ENCODE data around the gene EHD2.

EHD2 gene

GRCh38 chr19:47676811-47677210 lies 36.4 kb upstream of the EHD2 start:
- Histone ChIP-seq H3K9me3 (ENCODE audit: control insufficient read depth, low read length) (no peaks in the 10 kb centered on the region), H3K4me1 (ENCODE audit: control insufficient read depth, insufficient read depth, low read length) (no peaks in the 10 kb centered on the region), H3K4me3 (ENCODE audit: low read length) (no peak overlapping the region), H3K27me3 (replicated peaks; ENCODE audit: control insufficient read depth, insufficient read depth, low read length) (no peaks in the 10 kb centered on the region), H3K9ac (ENCODE audit: low read length) (no peak overlapping the region), H3K36me3 (ENCODE audit: control insufficient read depth, insufficient read depth, low read length, severe bottlenecking) (peaks cover 51% of the 10 kb centered on the region)
- DNase-seq (ENCODE audit: low read depth), result no peak

DNA sequence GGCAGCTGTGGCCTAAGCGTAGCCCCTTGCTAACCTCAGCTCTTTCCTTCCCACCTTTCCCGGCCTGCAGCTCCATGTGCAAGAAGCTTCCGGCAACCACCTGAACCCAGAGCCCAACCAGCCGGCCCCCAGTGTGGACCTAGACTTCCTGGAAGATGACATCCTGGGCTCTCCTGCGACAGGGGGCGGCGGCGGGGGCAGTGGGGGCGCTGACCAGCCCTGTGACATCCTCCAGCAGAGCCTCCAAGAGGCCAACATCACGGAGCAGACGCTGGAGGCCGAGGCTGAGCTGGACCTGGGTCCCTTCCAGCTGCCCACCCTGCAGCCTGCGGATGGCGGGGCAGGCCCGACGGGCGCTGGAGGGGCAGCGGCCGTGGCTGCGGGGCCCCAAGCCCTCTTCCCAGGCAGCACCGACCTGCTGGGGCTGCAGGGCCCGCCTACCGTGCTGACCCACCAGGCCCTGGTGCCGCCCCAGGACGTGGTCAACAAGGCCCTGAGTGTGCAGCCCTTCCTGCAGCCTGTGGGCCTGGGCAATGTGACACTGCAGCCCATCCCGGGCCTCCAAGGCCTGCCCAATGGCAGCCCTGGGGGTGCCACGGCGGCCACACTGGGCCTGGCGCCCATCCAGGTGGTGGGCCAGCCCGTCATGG lies 33.8 kb upstream of the EHD2 start:
- Histone ChIP-seq H3K27me3 (replicated peaks; ENCODE audit: control insufficient read depth, insufficient read depth, low read length) (no peaks in the 10 kb centered on the region), H3K9me3 (ENCODE audit: control insufficient read depth, low read length) (no peaks in the 10 kb centered on the region), H3K4me3 (ENCODE audit: low read length) (no peak overlapping the region), H3K36me3 (ENCODE audit: control insufficient read depth, insufficient read depth, low read length, severe bottlenecking) (peaks cover 45% of the 10 kb centered on the region), H3K4me1 (ENCODE audit: control insufficient read depth, insufficient read depth, low read length) (no peaks in the 10 kb centered on the region), H3K9ac (ENCODE audit: low read length) (no peak overlapping the region)
- no peak for DNase-seq (ENCODE audit: low read depth)

DNA sequence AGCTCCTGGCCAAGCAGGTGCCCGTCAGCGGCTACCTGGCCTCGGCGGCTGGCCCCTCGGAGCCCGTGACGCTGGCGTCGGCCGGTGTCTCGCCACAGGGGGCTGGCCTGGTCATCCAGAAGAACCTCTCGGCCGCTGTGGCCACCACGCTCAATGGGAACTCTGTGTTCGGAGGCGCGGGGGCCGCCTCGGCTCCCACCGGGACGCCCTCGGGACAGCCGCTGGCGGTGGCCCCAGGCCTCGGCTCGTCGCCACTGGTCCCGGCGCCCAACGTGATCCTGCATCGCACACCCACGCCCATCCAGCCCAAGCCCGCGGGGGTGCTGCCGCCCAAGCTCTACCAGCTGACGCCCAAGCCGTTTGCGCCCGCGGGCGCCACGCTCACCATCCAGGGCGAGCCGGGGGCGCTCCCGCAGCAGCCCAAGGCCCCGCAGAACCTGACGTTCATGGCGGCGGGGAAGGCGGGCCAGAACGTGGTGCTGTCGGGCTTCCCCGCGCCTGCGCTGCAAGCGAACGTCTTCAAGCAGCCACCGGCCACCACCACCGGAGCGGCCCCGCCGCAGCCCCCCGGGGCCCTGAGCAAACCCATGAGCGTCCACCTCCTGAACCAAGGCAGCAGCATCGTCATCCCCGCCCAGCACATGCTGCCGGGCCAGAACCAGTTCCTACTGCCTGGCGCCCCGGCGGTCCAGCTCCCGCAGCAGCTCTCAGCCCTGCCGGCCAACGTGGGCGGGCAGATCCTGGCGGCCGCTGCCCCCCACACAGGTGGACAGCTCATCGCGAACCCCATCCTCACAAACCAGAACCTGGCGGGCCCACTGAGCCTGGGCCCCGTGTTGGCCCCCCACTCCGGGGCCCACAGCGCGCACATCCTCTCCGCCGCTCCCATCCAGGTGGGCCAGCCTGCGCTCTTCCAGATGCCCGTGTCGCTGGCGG lies 33.0 kb upstream of the EHD2 start:
- Histone ChIP-seq H3K9ac (ENCODE audit: low read length) (no peak overlapping the region), H3K36me3 (ENCODE audit: control insufficient read depth, insufficient read depth, low read length, severe bottlenecking) (peaks cover 47% of the 10 kb centered on the region), H3K4me1 (ENCODE audit: control insufficient read depth, insufficient read depth, low read length) (no peaks in the 10 kb centered on the region), H3K4me3 (ENCODE audit: low read length) (no peak overlapping the region), H3K27me3 (replicated peaks; ENCODE audit: control insufficient read depth, insufficient read depth, low read length) (no peaks in the 10 kb centered on the region), H3K9me3 (ENCODE audit: control insufficient read depth, low read length) (no peaks in the 10 kb centered on the region)
- DNase-seq (ENCODE audit: low read depth), result no peak

GRCh38 chr19:47680858-47681332 lies 32.3 kb upstream of the EHD2 start:
- no peak overlapping the region for H3K4me3 ChIP-seq (ENCODE audit: low read length)
- no peak for DNase-seq (ENCODE audit: low read depth)
- no peaks in the 10 kb centered on the region for H3K9me3 ChIP-seq (ENCODE audit: control insufficient read depth, low read length)
- H3K9ac ChIP-seq (ENCODE audit: low read length), result no peak overlapping the region
- peaks cover 50% of the 10 kb centered on the region for H3K36me3 ChIP-seq (ENCODE audit: control insufficient read depth, insufficient read depth, low read length, severe bottlenecking)
- no peaks in the 10 kb centered on the region for H3K4me1 ChIP-seq (ENCODE audit: control insufficient read depth, insufficient read depth, low read length)
- H3K27me3 ChIP-seq (replicated peaks; ENCODE audit: control insufficient read depth, insufficient read depth, low read length), result no peaks in the 10 kb centered on the region

- Histone ChIP-seq H3K9ac (ENCODE audit: low read length) (no peak overlapping the region), H3K4me3 (ENCODE audit: low read length) (no peak overlapping the region), H3K9me3 (ENCODE audit: control insufficient read depth, low read length) (no peaks in the 10 kb centered on the region), H3K4me1 (ENCODE audit: control insufficient read depth, insufficient read depth, low read length) (no peaks in the 10 kb centered on the region), H3K36me3 (ENCODE audit: control insufficient read depth, insufficient read depth, low read length, severe bottlenecking) (peaks cover 50% of the 10 kb centered on the region), H3K27me3 (replicated peaks; ENCODE audit: control insufficient read depth, insufficient read depth, low read length) (no peaks in the 10 kb centered on the region)
- no peak for DNase-seq (ENCODE audit: low read depth)
These were observed 31.8 kb upstream of the EHD2 start for GRCh38 chr19:47681388-47681787.

GRCh38 chr19:47681936-47682335 lies 31.3 kb upstream of the EHD2 start:
- Histone ChIP-seq H3K9me3 (ENCODE audit: control insufficient read depth, low read length) (no peaks in the 10 kb centered on the region), H3K36me3 (ENCODE audit: control insufficient read depth, insufficient read depth, low read length, severe bottlenecking) (peaks cover 47% of the 10 kb centered on the region), H3K4me3 (ENCODE audit: low read length) (no peak overlapping the region), H3K27me3 (replicated peaks; ENCODE audit: control insufficient read depth, insufficient read depth, low read length) (no peaks in the 10 kb centered on the region), H3K4me1 (ENCODE audit: control insufficient read depth, insufficient read depth, low read length) (no peaks in the 10 kb centered on the region), H3K9ac (ENCODE audit: low read length) (no peak overlapping the region)
- DNase-seq (ENCODE audit: low read depth), result no peak

DNA sequence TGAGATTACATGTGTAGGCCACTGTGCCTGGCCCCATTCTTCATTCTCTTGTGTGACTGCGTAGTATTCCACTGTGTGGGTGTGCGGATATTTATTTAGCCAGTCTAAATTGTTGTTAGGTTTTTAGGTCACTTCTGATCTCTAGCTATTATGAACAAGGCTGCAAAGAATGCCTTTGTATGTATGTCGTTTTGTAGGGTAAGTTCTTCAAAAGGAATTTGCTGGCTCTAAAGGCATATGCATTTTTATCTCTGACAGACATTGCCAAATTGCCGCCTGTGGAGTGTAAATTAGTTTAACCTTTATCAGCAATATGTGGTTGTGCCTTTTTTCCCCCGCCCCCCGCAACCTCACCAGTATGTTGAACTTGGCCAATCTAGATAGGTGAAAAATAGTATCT lies 30.3 kb upstream of the EHD2 start:
- H3K4me1 ChIP-seq (ENCODE audit: control insufficient read depth, insufficient read depth, low read length), result no peaks in the 10 kb centered on the region

GRCh38 chr19:47686679-47687450 lies 26.4 kb upstream of the EHD2 start:
- Histone ChIP-seq H3K36me3 (ENCODE audit: control insufficient read depth, insufficient read depth, low read length, severe bottlenecking) (peaks cover 30% of the 10 kb centered on the region), H3K27me3 (replicated peaks; ENCODE audit: control insufficient read depth, insufficient read depth, low read length) (no peaks in the 10 kb centered on the region), H3K9me3 (ENCODE audit: control insufficient read depth, low read length) (no peaks in the 10 kb centered on the region), H3K9ac (ENCODE audit: low read length) (no peak overlapping the region), H3K4me3 (ENCODE audit: low read length) (no peak overlapping the region), H3K4me1 (ENCODE audit: control insufficient read depth, insufficient read depth, low read length) (no peaks in the 10 kb centered on the region)
- no peak for DNase-seq (ENCODE audit: low read depth)

More for the DNA sequence above, 30.3 kb upstream of the EHD2 start:
- Histone ChIP-seq H3K36me3 (ENCODE audit: control insufficient read depth, insufficient read depth, low read length, severe bottlenecking) (peaks cover 37% of the 10 kb centered on the region), H3K27me3 (replicated peaks; ENCODE audit: control insufficient read depth, insufficient read depth, low read length) (no peaks in the 10 kb centered on the region), H3K9ac (ENCODE audit: low read length) (no peak overlapping the region), H3K9me3 (ENCODE audit: control insufficient read depth, low read length) (no peaks in the 10 kb centered on the region), H3K4me3 (ENCODE audit: low read length) (no peak overlapping the region)
- DNase-seq (ENCODE audit: low read depth), result no peak

- DNase-seq (ENCODE audit: low read depth), result no peak
- H3K36me3 ChIP-seq (ENCODE audit: control insufficient read depth, insufficient read depth, low read length, severe bottlenecking), result peaks cover 29% of the 10 kb centered on the region
- no peaks in the 10 kb centered on the region for H3K27me3 ChIP-seq (replicated peaks; ENCODE audit: control insufficient read depth, insufficient read depth, low read length)
- H3K9me3 ChIP-seq (ENCODE audit: control insufficient read depth, low read length), result no peaks in the 10 kb centered on the region
- H3K4me3 ChIP-seq (ENCODE audit: low read length), result no peak overlapping the region
- no peaks in the 10 kb centered on the region for H3K4me1 ChIP-seq (ENCODE audit: control insufficient read depth, insufficient read depth, low read length)
- no peak overlapping the region for H3K9ac ChIP-seq (ENCODE audit: low read length)
These were observed 25.3 kb upstream of the EHD2 start for GRCh38 chr19:47687906-47688305.

DNA sequence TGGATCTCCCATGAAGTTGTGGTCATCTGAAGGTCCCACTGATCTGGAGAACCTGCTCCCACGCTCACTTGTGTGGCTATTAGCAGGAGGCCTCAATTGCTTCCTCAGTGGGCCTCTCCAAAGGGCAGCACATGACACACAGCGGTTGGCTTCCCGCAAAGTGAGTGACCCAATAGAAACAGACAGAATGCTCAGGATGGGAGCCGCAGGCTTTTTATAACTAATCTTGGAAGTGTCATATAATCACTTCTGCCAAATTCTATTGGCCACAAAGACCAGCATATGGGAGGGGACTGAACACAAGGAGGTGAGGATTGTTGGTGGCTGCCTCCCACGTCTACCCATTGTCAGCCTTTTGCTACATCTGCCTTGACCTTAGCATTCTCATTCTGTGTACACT lies 22.1 kb upstream of the EHD2 start:
- Histone ChIP-seq H3K27me3 (replicated peaks; ENCODE audit: control insufficient read depth, insufficient read depth, low read length) (no peaks in the 10 kb centered on the region), H3K9ac (ENCODE audit: low read length) (no peak overlapping the region), H3K4me1 (ENCODE audit: control insufficient read depth, insufficient read depth, low read length) (no peaks in the 10 kb centered on the region), H3K36me3 (ENCODE audit: control insufficient read depth, insufficient read depth, low read length, severe bottlenecking) (peaks cover 19% of the 10 kb centered on the region), H3K4me3 (ENCODE audit: low read length) (no peak overlapping the region), H3K9me3 (ENCODE audit: control insufficient read depth, low read length) (no peaks in the 10 kb centered on the region)
- DNase-seq (ENCODE audit: low read depth), result no peak

DNA sequence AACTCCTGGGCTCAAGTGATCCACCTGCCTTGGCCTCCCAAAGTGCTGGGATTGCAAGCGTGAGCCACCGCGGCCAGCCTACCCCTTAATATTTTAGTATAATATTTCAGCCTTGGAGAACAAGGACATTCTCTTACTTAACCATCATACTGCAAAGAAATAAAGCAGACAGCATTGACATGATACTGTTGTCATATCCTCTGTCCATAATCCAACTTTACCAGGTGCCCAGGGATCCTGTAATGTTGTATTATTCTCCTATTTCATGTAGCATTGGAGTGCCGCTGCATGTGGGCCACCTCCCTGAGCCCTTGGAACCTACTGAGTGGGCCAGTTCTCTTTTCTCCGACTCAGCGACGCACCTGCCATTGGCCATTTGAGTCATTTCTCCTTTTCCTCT lies 21.4 kb upstream of the EHD2 start:
- no peaks in the 10 kb centered on the region for H3K27me3 ChIP-seq (replicated peaks; ENCODE audit: control insufficient read depth, insufficient read depth, low read length)
- peaks cover 19% of the 10 kb centered on the region for H3K36me3 ChIP-seq (ENCODE audit: control insufficient read depth, insufficient read depth, low read length, severe bottlenecking)
- no peak for DNase-seq (ENCODE audit: low read depth)
- no peak overlapping the region for H3K9ac ChIP-seq (ENCODE audit: low read length)
- H3K9me3 ChIP-seq (ENCODE audit: control insufficient read depth, low read length), result no peaks in the 10 kb centered on the region
- no peaks in the 10 kb centered on the region for H3K4me1 ChIP-seq (ENCODE audit: control insufficient read depth, insufficient read depth, low read length)
- no peak overlapping the region for H3K4me3 ChIP-seq (ENCODE audit: low read length)

Data from adipocyte (in vitro differentiated cells).